Lower leg skin (tissue), 4 donors: Measurements from ENCODE around the gene MAN1C1. TPM values are rescaled to one million over a fixed set of nuclear protein-coding genes. Genes with fewer than 3 reads are reported as not detected.

Experiments
- DNase-seq, 2 donors: peaks; one replicate each; pipeline ENCODE4 v3.0.0-alpha.2; 2019; ENCODE audit warnings: low spot score in 2 of 2
- H3K4me3 ChIP-seq: fragments of 200-600 bp; sonication (generic); 2 replicates; pipeline ENCODE4 v1.5.1; 2017; ENCODE audit warnings: mild to moderate bottlenecking, low read depth; ENCODE audit not compliant: poor library complexity, severe bottlenecking
- CTCF ChIP-seq, 3 donors: fragments of 450-650 bp; IDR thresholded peaks; one replicate each; pipeline ENCODE4 v1.5.1; 2016; ENCODE audit warnings: antibody characterized with exemption in 3 of 3, mild to moderate bottlenecking in 3 of 3, moderate library complexity in 2 of 3
- POLR2A ChIP-seq, 2 donors: fragments of 450-650 bp; IDR thresholded peaks; one replicate each; pipeline ENCODE4 v1.6.1; 2016 to 2017; ENCODE audit warnings: antibody characterized with exemption in 2 of 2, mild to moderate bottlenecking in 1 of 2, moderate library complexity in 1 of 2
- WGBS, 2 donors: methylation state at CpG; one replicate each; pipeline ENCODE4 v1.1.5; 2018; 5-methylcytosine and 5-hydroxymethylcytosine counted together
- intact Hi-C: fragments of 100-400 bp; cut with DNase I; formaldehyde crosslinking; loops from one replicate; pipeline ENCODE4 v1.15.0; 2023; ENCODE audit warnings: low total_unique reads
- total RNA-seq, 4 donors: library from RNA; depleted of rRNA; stranded (reverse); fragments of >200 nt; gene quantifications; one replicate each; pipeline ENCODE4 v1.1.0, GENCODE V29; 2016

Gene MAN1C1
- total RNA-seq, 4 donors from 2014 or later = 5.9 to 7.3 (median 6.6) TPM

- intact Hi-C loops = no loop called here
- WGBS, 2 donors = 70 to 84% methylated on average over 2 of the region's 2 CpGs
- no peak for TF ChIP-seq CTCF (IDR thresholded peaks at IDR 0.05)
- TF ChIP-seq POLR2A (IDR thresholded peaks at IDR 0.05) = no peak
- H3K4me3 ChIP-seq = no peak overlapping the region
- no peak for DNase-seq
These were observed 62.6 kb downstream of the MAN1C1 start for GRCh38 chr1:25679171-25679570.

- 99 to 100% methylated on average over 4 of the region's 4 CpGs for WGBS, 2 donors
- intact Hi-C loops = no loop called here
- no peak overlapping the region for H3K4me3 ChIP-seq
- no peak for DNase-seq
- TF ChIP-seq CTCF (IDR thresholded peaks at IDR 0.05) = no peak
- no peak for TF ChIP-seq POLR2A (IDR thresholded peaks at IDR 0.05)
These were observed 64.1 kb downstream of the MAN1C1 start for GRCh38 chr1:25680701-25681100.

GRCh38 chr1:25682059-25682601 lies 65.5 kb downstream of the MAN1C1 start:
- no peak overlapping the region for H3K4me3 ChIP-seq
- no peak for TF ChIP-seq CTCF (IDR thresholded peaks at IDR 0.05)
- no peak for TF ChIP-seq POLR2A (IDR thresholded peaks at IDR 0.05)
- no peak for DNase-seq
- WGBS, 2 donors = 59 to 77% methylated on average over 6 of the region's 6 CpGs
- intact Hi-C loops = no loop called here

- TF ChIP-seq CTCF (IDR thresholded peaks at IDR 0.05) (no peak), POLR2A (IDR thresholded peaks at IDR 0.05) (no peak)
- no peak overlapping the region for H3K4me3 ChIP-seq
- WGBS, 2 donors = 71 to 94% methylated on average over 4 of the region's 4 CpGs
- intact Hi-C loops = no loop called here
- no peak for DNase-seq
These were observed 66.6 kb downstream of the MAN1C1 start for GRCh38 chr1:25683177-25683576.

GRCh38 chr1:25683731-25684130 lies 67.1 kb downstream of the MAN1C1 start:
- WGBS, 2 donors = 62 to 70% methylated on average over 9 of the region's 9 CpGs
- intact Hi-C loops = no loop called here
- TF ChIP-seq CTCF (IDR thresholded peaks at IDR 0.05) (no peak), POLR2A (IDR thresholded peaks at IDR 0.05) (no peak)
- no peak for DNase-seq
- H3K4me3 ChIP-seq = no peak overlapping the region
